Measurements from ENCODE around the gene AADACL4. TPM values are rescaled to one million over a fixed set of nuclear protein-coding genes. Genes with fewer than 3 reads are reported as not detected.

Gene AADACL4
- total and polyA plus RNA-seq, 9 of the 15 experiments (the other 6 are each of a cell fraction or from before 2014, with no cell fraction given), result not detected

DNA sequence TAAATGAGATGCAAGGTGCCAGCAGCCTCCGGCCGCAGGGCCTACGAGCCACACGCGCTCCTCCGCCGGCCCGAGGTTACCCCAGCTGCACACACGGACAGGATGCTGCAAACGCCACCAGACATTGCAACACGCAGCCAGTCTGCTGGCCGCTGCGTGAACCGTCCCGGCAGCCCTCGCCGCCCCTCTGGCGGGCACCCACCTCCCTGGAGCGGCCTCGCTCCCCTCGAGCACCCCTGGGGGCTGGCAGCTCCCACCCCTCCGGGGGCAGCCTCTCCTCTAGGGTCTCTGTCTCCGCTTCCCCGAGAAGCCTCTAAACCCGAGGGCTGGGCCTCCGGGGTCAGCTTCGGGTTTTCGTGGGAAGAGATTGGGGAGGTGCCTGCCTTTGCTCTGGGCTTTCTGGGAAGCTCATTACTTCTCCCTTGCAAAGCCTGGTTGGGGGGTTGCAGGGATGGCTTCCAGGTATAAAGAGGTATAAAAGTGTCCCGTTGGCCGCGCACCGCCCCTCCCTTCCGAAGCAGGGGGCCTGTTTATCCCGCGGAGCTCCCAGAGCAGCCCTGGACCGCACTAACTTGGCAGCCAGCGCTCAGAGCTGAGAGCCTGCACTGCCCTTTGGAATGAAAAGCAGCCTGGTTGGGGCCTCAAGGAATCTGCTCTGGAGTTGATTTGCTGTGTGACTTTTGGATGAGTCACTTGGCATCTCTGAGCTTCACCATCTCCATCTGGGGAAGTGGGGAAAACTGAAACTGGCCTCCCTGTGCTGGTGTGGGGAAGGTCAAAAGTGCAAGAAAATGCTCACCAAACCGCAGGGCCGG is 47.7 kb upstream of the AADACL4 start:
- in situ Hi-C loops (cut with MboI) (no loop called here), intact Hi-C loops (cut with micrococcal nuclease) (no loop called here)
- Histone ChIP-seq H4K20me1 (replicated peaks; ENCODE audit: control insufficient read depth, insufficient read depth, low read length) (peaks cover 4% of the 10 kb centered on the region), H2AFZ (ENCODE audit: low read depth, low read length) (no peak overlapping the region), H3K9me1 (ENCODE audit: control insufficient read depth, insufficient read depth, low read length) (peaks cover 3% of the 10 kb centered on the region), H3K27me3 (ENCODE audit: control insufficient read depth in 2 of 2, insufficient read depth in 2 of 2, low read length in 2 of 2) (no peaks in the 10 kb centered on the region), H3K27ac (ENCODE audit: extremely low read depth, low read depth, low read length) (no peak overlapping the region), H3K4me3 (no peak overlapping the region), H3K79me2 (ENCODE audit: control insufficient read depth, insufficient read depth, low read length) (peaks cover 89% of the 10 kb centered on the region), H3K4me1 (replicated peaks in 1 of 2; ENCODE audit: control insufficient read depth in 2 of 2, insufficient read depth in 2 of 2, low read length in 2 of 2) (peaks cover 2 to 36% of the 10 kb centered on the region in 2 experiments; a peak in 4 of 5 replicates), H3K36me3 (ENCODE audit: control insufficient read depth, insufficient read depth, low read length) (peaks cover 75% of the 10 kb centered on the region), H3K9ac (ENCODE audit: insufficient read depth in 1 of 2, low read depth in 2 of 2, low read length in 2 of 2) (peak overlapping the region in 1 of 2 experiments; percentile 31; a peak in 2 of 4 replicates), H3K4me2 (ENCODE audit: insufficient read depth, low read length) (no peak overlapping the region), H3K9me3 (replicated peaks; ENCODE audit: control insufficient read depth, insufficient read depth, low read depth, low read length) (no peaks in the 10 kb centered on the region)
- POLR2A ChIA-PET, result interaction anchor here (0.6 to 1.3 kb wide), 2 partner anchors 19 to 85 kb away, joined by 3 read pairs; no protein-coding TSS in a partner anchor
- ATAC-seq (peak; percentile 25; the same call in 2 of the 3 replicates), DNase-seq (ENCODE audit: extremely low read depth in 1 of 4, low spot score in 3 of 4) (no peak), FAIRE-seq (no peak)
- BruUV-seq (replicated peaks), result no TSS peak
- CTCF ChIA-PET (ENCODE audit: low intra/inter-chr PET ratio), result no interaction called here
- WGBS (ENCODE audit: insufficient coverage, low coverage, missing lambda C conversion rate), result 82% methylated on average over 37 of the region's 39 CpGs
- no peak for TF ChIP-seq MIER1 (IDR thresholded peaks at IDR 0.05; ENCODE audit: low read depth)
- TF ChIP-seq ZHX1 (conservative IDR thresholded peaks at IDR 0.05; ENCODE audit: low read length), result no peak
- TF ChIP-seq, protein P1, sequence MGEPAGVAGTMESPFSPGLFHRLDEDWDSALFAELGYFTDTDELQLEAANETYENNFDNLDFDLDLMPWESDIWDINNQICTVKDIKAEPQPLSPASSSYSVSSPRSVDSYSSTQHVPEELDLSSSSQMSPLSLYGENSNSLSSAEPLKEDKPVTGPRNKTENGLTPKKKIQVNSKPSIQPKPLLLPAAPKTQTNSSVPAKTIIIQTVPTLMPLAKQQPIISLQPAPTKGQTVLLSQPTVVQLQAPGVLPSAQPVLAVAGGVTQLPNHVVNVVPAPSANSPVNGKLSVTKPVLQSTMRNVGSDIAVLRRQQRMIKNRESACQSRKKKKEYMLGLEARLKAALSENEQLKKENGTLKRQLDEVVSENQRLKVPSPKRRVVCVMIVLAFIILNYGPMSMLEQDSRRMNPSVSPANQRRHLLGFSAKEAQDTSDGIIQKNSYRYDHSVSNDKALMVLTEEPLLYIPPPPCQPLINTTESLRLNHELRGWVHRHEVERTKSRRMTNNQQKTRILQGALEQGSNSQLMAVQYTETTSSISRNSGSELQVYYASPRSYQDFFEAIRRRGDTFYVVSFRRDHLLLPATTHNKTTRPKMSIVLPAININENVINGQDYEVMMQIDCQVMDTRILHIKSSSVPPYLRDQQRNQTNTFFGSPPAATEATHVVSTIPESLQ (CRISPR knock-in tag; IDR thresholded peaks at IDR 0.05), result no peak
- TF ChIP-seq SAP30 (IDR thresholded peaks at IDR 0.05; ENCODE audit: borderline replicate concordance, insufficient read depth, low read depth, low read length, poor library complexity, severe bottlenecking), result no peak
- TF ChIP-seq L3MBTL2 (IDR thresholded peaks at IDR 0.05), result no peak
- peak; percentile 69 for TF ChIP-seq CEBPG (CRISPR knock-in tag; IDR thresholded peaks at IDR 0.05)
- no peak for TF ChIP-seq CEBPG (tag; conservative IDR thresholded peaks at IDR 0.05 in 1 of 2, IDR thresholded peaks at IDR 0.05 in 1 of 2)
- TF ChIP-seq ZNF124 (CRISPR knock-in tag; IDR thresholded peaks at IDR 0.05), result no peak
- TF ChIP-seq ZNF76 (CRISPR knock-in tag; IDR thresholded peaks at IDR 0.05; ENCODE audit: borderline replicate concordance), result no peak
- TF ChIP-seq SMARCE1 (IDR thresholded peaks at IDR 0.05), result no peak
- TF ChIP-seq, protein P2, sequence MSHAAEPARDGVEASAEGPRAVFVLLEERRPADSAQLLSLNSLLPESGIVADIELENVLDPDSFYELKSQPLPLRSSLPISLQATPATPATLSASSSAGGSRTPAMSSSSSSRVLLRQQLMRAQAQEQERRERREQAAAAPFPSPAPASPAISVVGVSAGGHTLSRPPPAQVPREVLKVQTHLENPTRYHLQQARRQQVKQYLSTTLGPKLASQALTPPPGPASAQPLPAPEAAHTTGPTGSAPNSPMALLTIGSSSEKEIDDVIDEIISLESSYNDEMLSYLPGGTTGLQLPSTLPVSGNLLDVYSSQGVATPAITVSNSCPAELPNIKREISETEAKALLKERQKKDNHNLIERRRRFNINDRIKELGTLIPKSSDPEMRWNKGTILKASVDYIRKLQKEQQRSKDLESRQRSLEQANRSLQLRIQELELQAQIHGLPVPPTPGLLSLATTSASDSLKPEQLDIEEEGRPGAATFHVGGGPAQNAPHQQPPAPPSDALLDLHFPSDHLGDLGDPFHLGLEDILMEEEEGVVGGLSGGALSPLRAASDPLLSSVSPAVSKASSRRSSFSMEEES (CRISPR knock-in tag; IDR thresholded peaks at IDR 0.05), result no peak
- TF ChIP-seq PML (IDR thresholded peaks at IDR 0.05; ENCODE audit: low read length), result no peak
- no peak for TF ChIP-seq MTA1 (IDR thresholded peaks at IDR 0.05; ENCODE audit: borderline replicate concordance)
- TF ChIP-seq MECOM (CRISPR knock-in tag; IDR thresholded peaks at IDR 0.05), result no peak
- TF ChIP-seq CC2D1A (IDR thresholded peaks at IDR 0.05), result no peak
- TF ChIP-seq POLR2A (conservative IDR thresholded peaks at IDR 0.05), result no peak
- TF ChIP-seq BCOR (IDR thresholded peaks at IDR 0.05), result peak; percentile 68

Measured in K562 (cell line).